Stomach (tissue), 4 donors: Measurements from ENCODE around the gene MYH9.

Source experiments
- CTCF ChIP-seq, 7 experiments: fragments of 450-650 bp in 4 of 7; fragments of 200-600 bp in 3 of 7; sonication (generic) in 3 of 7; IDR thresholded peaks; one replicate each; pipeline ENCODE4 v1.5.1; 2016 to 2019; ENCODE audit warnings: antibody characterized with exemption in 7 of 7, control low read depth in 2 of 7, mild to moderate bottlenecking in 1 of 7
- POLR2A ChIP-seq, 4 donors: fragments of 450-650 bp; IDR thresholded peaks; one replicate each; pipeline ENCODE4 v1.6.1; 2016; ENCODE audit warnings: antibody characterized with exemption in 4 of 4, control low read depth in 2 of 4, mild to moderate bottlenecking in 1 of 4, moderate library complexity in 1 of 4
- POLR2AphosphoS5 ChIP-seq, 3 donors: sonication (generic); formaldehyde crosslinking; IDR thresholded peaks; one replicate each; pipeline ENCODE4 v1.6.1; 2016; ENCODE audit warnings: antibody characterized with exemption in 3 of 3

DNA sequence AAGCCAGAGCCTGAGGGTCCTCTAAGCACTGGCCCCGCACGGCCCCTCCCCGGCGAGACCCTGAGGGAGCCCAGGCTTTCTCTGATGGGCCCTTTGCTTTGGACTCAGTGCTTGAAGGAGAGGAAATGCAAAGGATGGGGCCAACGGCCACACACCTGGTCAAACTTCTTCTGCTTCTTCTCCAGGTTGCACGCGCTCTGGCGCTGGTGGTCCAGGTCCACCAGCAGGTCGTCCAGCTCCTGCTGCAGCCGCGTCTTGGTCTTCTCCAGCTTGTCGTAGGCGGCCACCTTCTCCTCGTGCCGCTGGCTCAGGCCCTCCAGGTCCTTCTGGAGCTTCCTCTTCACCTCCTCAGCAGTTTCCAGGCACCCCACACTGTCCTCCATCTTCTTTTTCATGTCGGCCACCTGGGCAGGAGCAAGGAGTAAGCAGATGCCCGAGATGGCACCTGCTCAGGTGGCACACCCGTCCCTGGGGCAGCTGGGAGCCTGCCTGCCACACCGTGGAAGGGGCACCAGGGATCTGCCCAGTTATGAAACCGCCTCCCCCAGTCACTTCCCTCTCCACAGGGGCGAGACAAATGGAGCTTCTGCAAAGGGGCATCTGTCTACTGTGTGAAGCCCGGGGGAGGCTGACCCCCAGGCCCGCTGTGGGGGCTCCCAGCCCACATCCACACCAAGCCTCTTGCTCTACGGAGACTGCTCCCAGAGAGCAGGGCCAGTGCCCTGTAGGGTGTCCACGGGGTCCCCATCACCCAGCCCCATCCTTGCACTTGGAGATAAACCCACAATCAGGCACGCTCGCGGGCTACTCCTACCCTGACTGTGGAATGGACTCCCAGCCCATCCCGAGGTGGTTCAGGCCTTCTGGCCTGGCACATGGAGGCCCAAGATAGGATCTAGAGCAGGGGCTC, 95.7 kb downstream of the MYH9 start:
- TF ChIP-seq CTCF (IDR thresholded peaks at IDR 0.05) (no peak), POLR2AphosphoS5 (IDR thresholded peaks at IDR 0.05) (no peak), POLR2A (IDR thresholded peaks at IDR 0.05) (no peak)
